CD4-positive, alpha-beta T cell treated with Interleukin-4 for 1 hour (primary cell): ENCODE measurements around the gene KLHL29.

Source experiments
- DNase-seq, 2 donors: peaks; one replicate each; pipeline ENCODE4 v3.0.0-alpha.2; 2020 to 2022

KLHL29 gene

GRCh38 chr2:23557455-23557854 is 172.5 kb downstream of the KLHL29 start:
- DNase-seq = no peak

GRCh38 chr2:23559561-23560239 is 174.7 kb downstream of the KLHL29 start:
- no peak for DNase-seq

- no peak for DNase-seq
Measured at GRCh38 chr2:23561088-23561487, 176.1 kb downstream of the KLHL29 start.

- no peak for DNase-seq
Measured at GRCh38 chr2:23561544-23561943, 176.6 kb downstream of the KLHL29 start.

GRCh38 chr2:23562143-23562542 is 177.2 kb downstream of the KLHL29 start:
- DNase-seq = no peak

GRCh38 chr2:23563151-23563550 is 178.2 kb downstream of the KLHL29 start:
- no peak for DNase-seq

- no peak for DNase-seq
Measured at GRCh38 chr2:23563673-23564614, 179.0 kb downstream of the KLHL29 start.

GRCh38 chr2:23564615-23564960 is 179.6 kb downstream of the KLHL29 start:
- DNase-seq = no peak

- DNase-seq = no peak
Measured at GRCh38 chr2:23565374-23565773, 180.4 kb downstream of the KLHL29 start.

- no peak for DNase-seq
Measured at GRCh38 chr2:23565814-23566213, 180.8 kb downstream of the KLHL29 start.

- DNase-seq = no peak
Measured at GRCh38 chr2:23566241-23567142, 181.5 kb downstream of the KLHL29 start.

- no peak for DNase-seq
Measured at GRCh38 chr2:23567161-23567756, 182.3 kb downstream of the KLHL29 start.

GRCh38 chr2:23568211-23568610 is 183.2 kb downstream of the KLHL29 start:
- no peak for DNase-seq

- DNase-seq = no peak
Measured at GRCh38 chr2:23568626-23569190, 183.7 kb downstream of the KLHL29 start.

GRCh38 chr2:23569761-23570365 is 184.9 kb downstream of the KLHL29 start:
- DNase-seq = no peak

- DNase-seq = no peak
Measured at GRCh38 chr2:23571085-23571484, 186.1 kb downstream of the KLHL29 start.

GRCh38 chr2:23571527-23572282 is 186.7 kb downstream of the KLHL29 start:
- DNase-seq = no peak

- DNase-seq = no peak
Measured at GRCh38 chr2:23574919-23575654, 190.1 kb downstream of the KLHL29 start.

GRCh38 chr2:23578964-23579671 is 194.1 kb downstream of the KLHL29 start:
- DNase-seq = no peak

- DNase-seq = no peak
Measured at GRCh38 chr2:23579674-23580073, 194.7 kb downstream of the KLHL29 start.
